ACC112 (cell line): ENCODE data around the gene ZNF30.
"Not testable (repeated sequence)": the region's sequence is repeated elsewhere in the genome, so short reads cannot be mapped to it uniquely, and the experiment has no call there.

ENCODE experiments used
- H2AFZ ChIP-seq: fragments of 200-600 bp; sonication (generic); one replicate; pipeline ENCODE4 v1.6.0; 2017; ENCODE audit warnings: antibody characterized with exemption, low read length; ENCODE audit not compliant: unreplicated experiment
- H3K27ac ChIP-seq: fragments of 200-600 bp; sonication (generic); 2 replicates; pipeline ENCODE4 v1.5.1; 2014; ENCODE audit warnings: low read depth, mild to moderate bottlenecking, antibody characterized with exemption, low read length, moderate library complexity
- H3K27me3 ChIP-seq: fragments of 200-600 bp; sonication (generic); 2 replicates; pipeline ENCODE4 v1.6.1; 2014; ENCODE audit warnings: mild to moderate bottlenecking, antibody characterized with exemption, low read length, moderate library complexity, mixed read lengths; ENCODE audit not compliant: insufficient read depth
- H3K36me3 ChIP-seq: fragments of 200-600 bp; sonication (generic); 2 replicates; pipeline ENCODE4 v1.6.1; 2016; ENCODE audit warnings: mild to moderate bottlenecking, antibody characterized with exemption, low read length, moderate library complexity, mixed read lengths; ENCODE audit not compliant: insufficient read depth
- H3K4me1 ChIP-seq: fragments of 200-600 bp; sonication (generic); one replicate; pipeline ENCODE4 v1.6.1; 2016; ENCODE audit warnings: low read length, mixed read lengths; ENCODE audit not compliant: insufficient read depth, unreplicated experiment, control insufficient read depth
- H3K4me3 ChIP-seq: fragments of 200-600 bp; sonication (generic); 2 replicates; pipeline ENCODE4 v1.5.1; 2014; ENCODE audit warnings: mild to moderate bottlenecking, low read depth, low read length
- H3K79me2 ChIP-seq: fragments of 200-600 bp; sonication (generic); one replicate; pipeline ENCODE4 v1.6.0; 2016; ENCODE audit warnings: low read length; ENCODE audit not compliant: control insufficient read depth, unreplicated experiment, insufficient read depth

The ZNF30 gene

GRCh38 chr19:34970185-34970780 lies 43.6 kb downstream of the ZNF30 start:
- H2AFZ ChIP-seq, H3K4me3 ChIP-seq, H3K27me3 ChIP-seq, H3K79me2 ChIP-seq, H3K36me3 ChIP-seq, H3K27ac ChIP-seq, H3K4me1 ChIP-seq: not testable (repeated sequence)

DNA sequence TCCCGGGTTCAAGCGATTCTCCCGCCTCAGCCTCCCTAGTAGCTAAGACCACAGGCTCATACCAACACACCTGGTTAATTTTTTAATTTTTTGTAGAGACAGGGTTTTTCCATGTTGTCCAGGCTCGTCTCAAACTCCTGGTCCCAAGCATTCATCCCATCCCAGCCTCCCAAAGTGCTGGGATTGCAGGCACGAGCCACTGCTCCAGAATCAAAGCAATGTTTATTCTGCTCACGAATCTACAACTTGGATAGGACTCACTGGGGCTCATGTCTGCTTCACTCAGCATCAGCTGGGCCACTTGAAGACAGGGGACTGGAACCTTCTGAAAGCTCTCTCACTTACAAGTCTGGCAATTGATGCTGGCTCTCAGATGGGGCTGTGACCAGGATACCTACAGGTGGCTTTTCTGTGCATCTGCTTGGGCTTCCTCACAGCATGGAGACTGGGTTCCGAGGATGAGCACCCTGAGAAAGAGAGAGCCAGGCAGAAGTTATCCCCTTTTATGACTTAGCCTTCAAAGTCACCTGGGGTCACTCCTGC lies 45.5 kb downstream of the ZNF30 start:
- H3K27me3 ChIP-seq, result no peaks in the 10 kb centered on the region
- no peak overlapping the region for H2AFZ ChIP-seq
- no peak overlapping the region for H3K27ac ChIP-seq
- no peak overlapping the region for H3K4me3 ChIP-seq
- no peaks in the 10 kb centered on the region for H3K36me3 ChIP-seq
- H3K4me1 ChIP-seq, result no peaks in the 10 kb centered on the region
- no peaks in the 10 kb centered on the region for H3K79me2 ChIP-seq

DNA sequence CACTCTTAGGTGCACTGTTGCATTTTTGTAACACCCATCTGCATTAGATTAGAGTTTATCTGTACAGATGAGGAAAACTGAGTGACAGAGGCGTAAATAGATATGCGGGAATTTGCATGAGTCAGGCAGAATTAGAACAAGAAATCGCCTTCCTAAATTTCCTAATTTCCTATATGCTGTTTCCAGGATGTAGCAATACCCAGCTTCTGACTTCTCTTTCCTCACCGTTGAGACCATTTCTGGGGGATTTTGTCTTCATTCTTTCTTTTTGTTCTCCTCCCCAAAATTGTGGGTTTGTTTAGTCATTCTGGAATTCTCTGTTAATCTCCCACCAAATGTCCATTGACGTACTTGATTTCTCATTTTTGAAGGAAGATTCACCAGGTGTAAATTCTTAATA lies 47.9 kb downstream of the ZNF30 start:
- Histone ChIP-seq H3K27ac (no peak overlapping the region), H3K4me3 (no peak overlapping the region), H3K79me2 (no peaks in the 10 kb centered on the region), H3K36me3 (no peaks in the 10 kb centered on the region), H2AFZ (no peak overlapping the region), H3K27me3 (no peaks in the 10 kb centered on the region), H3K4me1 (no peaks in the 10 kb centered on the region)

DNA sequence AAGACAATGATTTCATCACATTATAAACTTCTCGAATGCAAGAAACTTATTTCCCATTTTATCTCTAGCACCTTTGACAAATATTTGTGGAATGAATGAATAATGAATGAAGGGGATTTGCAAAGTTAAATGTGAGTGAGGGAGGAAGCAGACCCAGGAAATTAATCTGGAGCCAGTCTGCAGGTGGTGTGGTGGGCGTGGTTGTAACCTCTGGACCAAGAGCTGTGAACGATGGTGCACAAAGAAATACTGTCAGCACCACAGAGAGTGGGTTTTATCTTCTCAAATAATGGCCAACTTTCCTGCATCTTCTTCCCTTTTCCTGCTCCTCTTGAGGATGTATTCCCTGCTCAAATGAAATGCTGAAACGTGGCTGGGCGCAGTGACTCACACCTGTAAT lies 48.4 kb downstream of the ZNF30 start:
- no peaks in the 10 kb centered on the region for H3K27me3 ChIP-seq
- no peak overlapping the region for H3K27ac ChIP-seq
- no peaks in the 10 kb centered on the region for H3K79me2 ChIP-seq
- no peak overlapping the region for H2AFZ ChIP-seq
- H3K36me3 ChIP-seq, result no peaks in the 10 kb centered on the region
- H3K4me1 ChIP-seq, result no peaks in the 10 kb centered on the region
- H3K4me3 ChIP-seq, result no peak overlapping the region

- Histone ChIP-seq H3K79me2 (no peaks in the 10 kb centered on the region), H3K4me3 (no peak overlapping the region), H3K36me3 (no peaks in the 10 kb centered on the region), H3K27ac (no peak overlapping the region), H3K4me1 (no peaks in the 10 kb centered on the region), H3K27me3 (no peaks in the 10 kb centered on the region), H2AFZ (no peak overlapping the region)
These were observed 49.9 kb downstream of the ZNF30 start for GRCh38 chr19:34976611-34977010.

DNA sequence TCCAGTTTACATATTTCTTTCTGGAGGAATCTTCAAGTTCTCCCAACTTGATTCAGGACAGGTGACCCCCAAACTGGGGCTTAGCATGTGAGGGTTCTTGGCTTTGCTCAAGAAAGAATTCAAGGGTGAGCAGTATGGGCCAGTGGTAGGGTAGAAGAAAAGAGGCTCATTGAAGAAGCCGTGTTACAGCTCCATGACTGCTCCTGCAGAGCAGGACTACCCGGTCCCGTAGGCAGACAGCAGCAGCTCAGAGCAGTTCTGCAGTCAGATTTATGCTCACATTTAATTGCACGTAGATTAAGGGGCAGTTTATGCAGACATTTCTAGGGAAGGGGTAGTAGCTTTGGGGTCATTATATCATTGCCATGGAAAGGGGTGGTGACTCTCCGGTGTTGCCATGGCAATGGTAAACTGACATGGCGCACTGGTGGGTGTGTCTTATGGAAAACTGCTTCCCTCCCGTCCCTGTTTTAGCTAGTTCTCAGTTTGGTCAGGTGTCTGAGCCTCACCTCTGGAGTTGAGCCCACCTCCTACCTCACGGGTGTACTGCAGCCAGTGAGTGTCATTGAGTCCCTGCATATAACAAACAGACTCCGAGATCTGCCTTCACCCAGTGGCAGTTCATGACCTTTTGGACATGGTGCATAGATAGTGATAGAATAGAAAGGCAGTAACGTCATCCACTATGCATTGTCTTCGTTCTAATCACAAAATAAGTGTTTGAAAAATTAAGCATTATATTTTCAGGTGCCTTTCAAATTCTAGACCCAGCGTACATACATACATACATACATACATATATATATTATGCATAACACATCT lies 53.3 kb downstream of the ZNF30 start:
- H3K4me1 ChIP-seq, result no peaks in the 10 kb centered on the region
- no peaks in the 10 kb centered on the region for H3K79me2 ChIP-seq
- peaks cover 3% of the 10 kb centered on the region; the same call in 1 of the 2 replicates for H3K27me3 ChIP-seq
- no peaks in the 10 kb centered on the region for H3K36me3 ChIP-seq
- H2AFZ ChIP-seq, result no peak overlapping the region
- no peak overlapping the region for H3K4me3 ChIP-seq
- no peak overlapping the region for H3K27ac ChIP-seq

DNA sequence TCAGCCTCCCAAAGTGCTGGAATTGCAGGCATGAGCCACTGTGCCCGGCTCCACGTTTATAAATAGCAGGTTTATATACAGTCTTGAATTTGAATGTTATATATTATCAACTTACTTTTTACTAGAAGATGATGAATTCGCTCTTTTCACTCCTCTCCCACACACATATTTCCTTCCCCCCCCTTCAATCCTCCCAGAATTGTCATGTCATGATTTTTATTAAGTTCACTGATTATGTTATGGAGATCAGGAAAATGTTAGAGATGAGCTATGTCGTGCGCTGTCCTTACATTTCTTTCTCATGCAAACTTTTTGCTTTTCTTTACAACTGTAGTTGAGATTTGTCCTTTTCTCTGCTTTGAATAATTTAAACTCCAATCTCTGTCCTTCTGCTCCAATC lies 55.6 kb downstream of the ZNF30 start:
- H2AFZ ChIP-seq, result no peak overlapping the region
- no peak overlapping the region for H3K4me3 ChIP-seq
- H3K27ac ChIP-seq, result no peak overlapping the region
- peaks cover 3% of the 10 kb centered on the region; the same call in 1 of the 2 replicates for H3K27me3 ChIP-seq
- no peaks in the 10 kb centered on the region for H3K36me3 ChIP-seq
- H3K4me1 ChIP-seq, result no peaks in the 10 kb centered on the region
- H3K79me2 ChIP-seq, result no peaks in the 10 kb centered on the region

DNA sequence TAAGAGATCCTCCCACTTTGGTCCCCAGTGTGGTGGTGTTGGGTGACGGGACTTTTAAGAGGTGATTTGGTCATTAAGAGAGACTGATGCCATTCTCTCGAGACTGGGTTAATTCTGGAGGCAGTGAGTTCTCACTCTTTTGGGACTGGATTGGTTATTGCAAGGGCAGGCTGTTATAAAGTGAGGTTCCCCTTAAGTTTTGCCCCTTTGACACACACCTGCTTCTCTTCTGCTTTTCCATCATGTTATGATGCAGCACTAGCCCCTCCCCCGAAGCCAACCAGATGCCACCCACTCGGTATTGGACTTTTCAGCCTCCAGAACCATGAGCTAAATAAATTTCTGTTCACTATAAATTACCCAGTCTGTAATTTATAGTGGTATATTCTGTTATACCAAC lies 57.1 kb downstream of the ZNF30 start:
- Histone ChIP-seq H3K36me3 (no peaks in the 10 kb centered on the region), H3K27me3 (peaks cover 3% of the 10 kb centered on the region; the same call in 1 of the 2 replicates), H3K27ac (no peak overlapping the region), H3K4me1 (no peaks in the 10 kb centered on the region), H2AFZ (no peak overlapping the region), H3K79me2 (no peaks in the 10 kb centered on the region), H3K4me3 (no peak overlapping the region)

GRCh38 chr19:34984287-34984686 lies 57.6 kb downstream of the ZNF30 start:
- H3K79me2 ChIP-seq, result no peaks in the 10 kb centered on the region

DNA sequence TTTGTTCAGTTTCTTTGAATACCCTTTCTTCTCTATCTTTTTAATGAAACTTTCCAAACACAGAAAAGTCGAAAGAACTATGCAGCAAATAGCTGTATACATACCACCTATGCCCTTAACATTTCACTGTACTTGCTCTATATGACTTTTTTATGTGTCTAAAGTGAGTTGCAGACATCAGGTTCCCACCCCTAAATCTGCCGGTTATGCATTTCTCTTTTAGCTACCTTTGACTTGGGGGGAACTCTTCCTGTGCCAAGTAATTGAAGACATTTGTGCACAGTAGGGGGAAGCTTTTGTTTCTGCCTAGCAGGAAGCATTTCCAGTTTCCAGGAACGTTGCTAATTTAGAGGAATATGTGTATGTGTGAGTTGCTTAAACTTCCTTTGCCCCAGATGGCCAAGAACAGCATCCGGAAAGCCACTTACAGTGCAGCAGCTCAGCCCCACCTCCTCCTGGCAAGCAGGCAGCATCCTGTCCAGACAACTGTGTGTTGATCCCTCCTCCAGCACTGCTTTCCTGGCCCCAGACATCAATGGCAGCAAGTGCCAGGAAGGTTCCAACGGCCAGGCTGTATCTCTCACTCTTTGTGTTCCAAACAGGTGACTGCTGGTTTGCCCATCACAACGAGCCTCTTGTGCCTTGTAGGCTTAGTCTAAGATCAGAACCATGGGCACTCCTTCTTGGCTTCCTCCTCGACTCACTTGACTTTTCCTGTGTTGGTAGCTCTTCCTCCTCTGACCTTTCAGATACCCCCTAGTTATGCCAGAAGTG lies 58.7 kb downstream of the ZNF30 start:
- peaks cover 3% of the 10 kb centered on the region; the same call in 1 of the 2 replicates for H3K27me3 ChIP-seq
- H3K36me3 ChIP-seq, result no peaks in the 10 kb centered on the region
- no peak overlapping the region for H3K27ac ChIP-seq
- no peaks in the 10 kb centered on the region for H3K4me1 ChIP-seq
- no peaks in the 10 kb centered on the region for H3K79me2 ChIP-seq
- H2AFZ ChIP-seq, result no peak overlapping the region
- no peak overlapping the region for H3K4me3 ChIP-seq

More at GRCh38 chr19:34984287-34984686, 57.6 kb downstream of the ZNF30 start:
- Histone ChIP-seq H2AFZ (no peak overlapping the region), H3K4me1 (no peaks in the 10 kb centered on the region), H3K36me3 (no peaks in the 10 kb centered on the region), H3K4me3 (no peak overlapping the region), H3K27ac (no peak overlapping the region), H3K27me3 (peaks cover 3% of the 10 kb centered on the region; the same call in 1 of the 2 replicates)
